ENCODE results near the gene SLC38A7. TPM values are rescaled to one million over a fixed set of nuclear protein-coding genes. Genes with fewer than 3 reads are reported as not detected.

Gene SLC38A7
- total and polyA plus RNA-seq, 2 of the 13 experiments (the other 11 are each of a cell fraction or from before 2014, with no cell fraction given), result 13.2 to 14.1 TPM

GRCh38 chr16:58716468-58716867 lies 31.9 kb upstream of the SLC38A7 start:
- Histone ChIP-seq H3K4me2 (ENCODE audit: low read depth, low read length) (no peak overlapping the region), H3K4me1 (ENCODE audit: insufficient read depth, low read length) (peaks cover 14% of the 10 kb centered on the region), H2AFZ (ENCODE audit: low read length) (no peak overlapping the region), H3K4me3 (replicated peaks in 1 of 3; ENCODE audit: insufficient read depth in 1 of 3, low read depth in 2 of 3, low read length in 3 of 3) (no peak overlapping the region), H4K20me1 (ENCODE audit: insufficient read depth, low read length) (peaks cover 13% of the 10 kb centered on the region; the same call in 1 of the 2 replicates), H3K9me3 (ENCODE audit: low read length) (no peaks in the 10 kb centered on the region), H3K9ac (ENCODE audit: insufficient read depth, low read depth, low read length) (no peak overlapping the region), H3K27me3 (ENCODE audit: control insufficient read depth in 1 of 2, insufficient read depth in 2 of 2, low read length in 2 of 2) (no peaks in the 10 kb centered on the region), H3K27ac (ENCODE audit: extremely low read length, insufficient read depth, low read length) (no peak overlapping the region), H3K36me3 (replicated peaks in 1 of 2; ENCODE audit: control insufficient read depth in 1 of 2, insufficient read depth in 2 of 2, low read length in 2 of 2) (peaks cover 23 to 65% of the 10 kb centered on the region in 2 experiments; a peak in 4 of 5 replicates), H3K79me2 (ENCODE audit: insufficient read depth, low read length) (no peaks in the 10 kb centered on the region)
- intact Hi-C loops (cut with micrococcal nuclease; ENCODE audit: unreplicated experiment), result no loop called here
- no peak for FAIRE-seq
- no TSS peak for BruUV-seq (replicated peaks)
- POLR2A ChIA-PET, result no interaction called here
- no peak for ATAC-seq
- no peak for DNase-seq (ENCODE audit: low spot score)
- no peak for TF ChIP-seq EZH2 (conservative IDR thresholded peaks at IDR 0.05; ENCODE audit: low read depth, low read length)
- 97% methylated on average over 8 of the region's 8 CpGs for WGBS (ENCODE audit: low lambda C conversion rate)
- in situ Hi-C loops (cut with HindIII; ENCODE audit: extremely low pct_ligation_motif_present, low pct_unique_long_range_greater_than_20kb), result no loop called here
- CTCF ChIA-PET (ENCODE audit: low intra/inter-chr PET ratio, low total read pairs), result no interaction called here

GRCh38 chr16:58713742-58714141 lies 29.2 kb upstream of the SLC38A7 start:
- H3K27ac ChIP-seq (ENCODE audit: extremely low read length, insufficient read depth, low read length), result no peak overlapping the region
- no peak for ATAC-seq
- H3K79me2 ChIP-seq (ENCODE audit: insufficient read depth, low read length), result no peaks in the 10 kb centered on the region
- H3K4me1 ChIP-seq (ENCODE audit: insufficient read depth, low read length), result no peaks in the 10 kb centered on the region
- no peak overlapping the region for H2AFZ ChIP-seq (ENCODE audit: low read length)
- no peaks in the 10 kb centered on the region for H4K20me1 ChIP-seq (ENCODE audit: insufficient read depth, low read length)
- POLR2A ChIA-PET, result interaction anchor here (0.8 to 1.3 kb wide), 2 partner anchors 29 to 59 kb away, joined by 3 to 4 read pairs; partner anchors contain the start of gene SLC38A7
- in situ Hi-C loops (cut with HindIII; ENCODE audit: extremely low pct_ligation_motif_present, low pct_unique_long_range_greater_than_20kb), result no loop called here
- H3K36me3 ChIP-seq (replicated peaks in 1 of 2; ENCODE audit: control insufficient read depth in 1 of 2, insufficient read depth in 2 of 2, low read length in 2 of 2), result peaks cover 26 to 69% of the 10 kb centered on the region in 2 experiments; a peak in 4 of 5 replicates
- no peak for FAIRE-seq
- WGBS (ENCODE audit: low lambda C conversion rate), result 95% methylated on average over 1 of the region's 1 CpG
- CTCF ChIA-PET (ENCODE audit: low intra/inter-chr PET ratio, low total read pairs), result no interaction called here
- intact Hi-C loops (cut with micrococcal nuclease; ENCODE audit: unreplicated experiment), result no loop called here
- H3K9me3 ChIP-seq (ENCODE audit: low read length), result no peaks in the 10 kb centered on the region
- H3K9ac ChIP-seq (ENCODE audit: insufficient read depth, low read depth, low read length), result no peak overlapping the region
- H3K4me3 ChIP-seq (replicated peaks in 1 of 3; ENCODE audit: insufficient read depth in 1 of 3, low read depth in 2 of 3, low read length in 3 of 3), result no peak overlapping the region
- H3K4me2 ChIP-seq (ENCODE audit: low read depth, low read length), result no peak overlapping the region
- BruUV-seq (replicated peaks), result no TSS peak
- no peaks in the 10 kb centered on the region for H3K27me3 ChIP-seq (ENCODE audit: control insufficient read depth in 1 of 2, insufficient read depth in 2 of 2, low read length in 2 of 2)
- no peak for DNase-seq (ENCODE audit: low spot score)
- TF ChIP-seq ZNF496 (CRISPR knock-in tag; IDR thresholded peaks at IDR 0.05; ENCODE audit: insufficient replicate concordance) (no peak), ZNF574 (CRISPR knock-in tag; IDR thresholded peaks at IDR 0.05) (no peak), CEBPG (CRISPR knock-in tag; IDR thresholded peaks at IDR 0.05) (no peak), ZBTB40 (IDR thresholded peaks at IDR 0.05) (0 out of 2 replicates have a peak, but pooled peaks have one; percentile 18), ZBTB40 (CRISPR knock-in tag; IDR thresholded peaks at IDR 0.05) (peak; percentile 37; the same call in 1 of the 2 replicates)

All from HepG2 (cell line).